GM19438 (cell line): ENCODE data around the gene NUP153.
A peak's percentile ranks its signal among the peaks of the same experiment; 100 is the strongest.
"Not testable (repeated sequence)": the region's sequence is repeated elsewhere in the genome, so short reads cannot be mapped to it uniquely, and the experiment has no call there.

Source experiments
- ATAC-seq: cut with Tn5 transposase; IDR thresholded peaks from one replicate; pipeline ENCODE4 v1.9.1; 2021; ENCODE audit warnings: low read depth; ENCODE audit not compliant: unreplicated experiment

The NUP153 gene

DNA sequence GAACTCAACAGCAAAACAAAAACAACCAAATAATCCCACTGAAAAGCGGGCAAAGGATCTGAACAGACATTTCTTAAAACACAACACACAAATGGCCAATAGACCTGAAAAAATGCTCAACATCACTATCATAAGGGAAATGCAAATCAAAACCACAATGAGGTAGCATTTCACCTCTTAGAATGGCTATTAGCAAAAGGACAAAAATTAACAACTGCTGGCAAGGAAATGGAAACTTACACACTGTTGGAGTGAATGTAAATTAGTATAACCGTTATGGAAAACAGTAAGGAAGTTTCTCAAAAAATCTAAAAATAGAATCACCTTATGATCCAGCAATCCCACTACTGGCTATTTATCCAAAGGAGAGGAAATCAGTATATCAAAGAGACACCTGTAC, 85.7 kb downstream of the NUP153 start:
- peak; percentile 60 for ATAC-seq

DNA sequence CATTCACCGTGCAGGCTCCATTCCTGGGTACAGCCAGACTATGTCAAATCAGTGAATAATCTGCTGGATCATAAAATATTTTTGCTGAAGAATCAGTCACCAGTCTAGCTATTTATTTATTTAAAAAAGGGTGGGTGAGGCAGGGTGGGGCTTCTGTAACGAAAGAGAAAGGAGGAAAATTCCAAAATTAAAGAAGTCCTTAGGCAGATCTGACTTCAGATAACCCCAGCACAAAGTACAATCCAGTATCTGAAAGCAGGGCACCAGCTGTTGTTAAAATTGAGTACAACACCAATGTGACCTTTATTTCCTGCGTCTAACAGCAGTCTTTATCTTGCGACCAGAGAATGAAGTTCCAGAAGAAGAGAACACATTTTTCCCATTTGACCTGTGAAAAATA, 90.9 kb downstream of the NUP153 start:
- no peak for ATAC-seq

DNA sequence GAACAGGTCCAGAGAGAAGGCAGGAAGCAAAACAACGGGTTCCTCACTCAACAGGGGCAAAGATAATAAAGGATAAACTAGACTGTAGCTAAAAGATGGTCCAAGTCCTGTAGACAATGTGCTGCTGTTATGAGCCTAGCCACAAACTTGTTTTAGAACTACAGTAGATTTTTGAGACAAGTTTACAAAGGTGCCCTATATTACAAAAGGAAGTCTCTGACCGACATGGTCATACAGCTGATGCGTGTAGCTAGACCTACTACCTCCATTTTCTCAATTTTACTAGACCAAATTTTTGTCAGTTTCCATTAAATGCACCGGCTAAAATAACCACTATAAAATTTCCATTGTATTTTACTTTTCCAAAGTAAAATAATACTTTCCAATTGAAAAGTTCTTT, 94.7 kb downstream of the NUP153 start:
- no peak for ATAC-seq

DNA sequence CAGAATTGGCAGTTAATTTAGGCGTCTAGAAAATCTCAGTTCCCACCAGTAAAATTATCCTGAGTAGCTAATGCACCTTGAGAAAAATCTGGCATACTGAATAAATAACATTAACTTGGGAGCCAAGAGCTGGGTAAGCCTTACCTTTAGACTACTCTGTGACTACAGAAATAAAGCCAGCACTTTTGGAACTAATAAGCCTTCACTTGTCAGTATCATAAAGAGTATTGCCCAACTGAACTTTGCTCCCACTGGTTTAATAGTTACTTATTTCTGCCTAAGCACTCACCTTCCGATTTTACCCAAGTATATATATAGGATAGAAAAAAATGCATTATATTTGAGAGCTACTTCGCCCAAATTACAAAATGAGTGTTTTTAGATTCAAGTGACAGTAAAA, 95.9 kb downstream of the NUP153 start:
- no peak for ATAC-seq

DNA sequence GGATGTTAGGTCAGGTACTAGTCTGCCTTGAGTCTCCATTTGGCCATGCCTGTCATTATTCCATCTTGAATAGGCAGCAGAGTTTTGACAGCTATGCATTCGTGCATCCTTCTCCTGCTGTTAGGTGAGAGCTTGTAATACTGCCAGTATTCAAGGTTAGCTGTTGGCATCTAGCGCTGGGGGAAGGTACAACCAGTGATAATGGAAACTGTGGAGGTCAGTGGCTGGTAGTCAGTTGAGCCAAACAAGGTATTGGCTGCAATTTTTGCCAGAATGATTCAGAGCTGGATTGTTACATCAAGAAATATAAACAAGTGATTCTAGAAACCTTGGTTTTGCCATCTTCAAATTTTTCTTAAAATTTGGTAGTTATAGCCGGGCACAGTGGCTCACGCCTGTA, 100.1 kb downstream of the NUP153 start:
- no peak for ATAC-seq

DNA sequence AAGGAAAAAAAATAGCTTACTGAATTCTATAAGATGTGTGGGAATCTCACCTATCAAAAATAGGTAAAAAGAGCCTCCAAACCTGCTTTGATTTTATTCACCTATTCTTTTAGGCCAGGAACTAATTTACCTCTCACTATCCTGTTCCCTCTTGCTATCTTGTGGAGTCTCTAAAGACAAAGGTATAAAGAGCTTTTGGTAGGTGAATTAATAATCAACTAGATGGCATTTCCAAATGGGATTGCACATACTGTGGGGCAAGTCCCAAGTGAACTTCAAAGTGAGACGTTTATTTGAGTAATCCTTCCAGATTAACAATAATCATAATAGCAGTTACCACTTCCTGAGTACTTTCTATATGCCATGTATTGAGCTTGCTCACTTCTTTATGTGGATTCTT, 103.8 kb downstream of the NUP153 start:
- ATAC-seq, result no peak

DNA sequence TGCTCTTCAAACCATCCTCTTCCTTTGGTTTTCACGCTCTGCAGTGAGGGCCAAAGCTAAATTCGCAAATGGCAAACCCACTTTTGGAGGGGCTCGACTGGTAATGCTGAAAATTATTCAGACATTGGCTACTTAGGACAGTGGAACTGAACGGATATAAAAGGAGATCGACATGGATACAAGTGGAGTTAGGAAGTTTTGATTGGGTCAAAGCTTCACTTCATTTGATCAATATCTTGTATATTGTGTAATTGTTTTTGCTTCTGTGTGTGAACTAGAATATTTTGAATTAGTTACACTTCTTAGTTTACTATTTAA, 105.4 kb downstream of the NUP153 start:
- ATAC-seq, result no peak

DNA sequence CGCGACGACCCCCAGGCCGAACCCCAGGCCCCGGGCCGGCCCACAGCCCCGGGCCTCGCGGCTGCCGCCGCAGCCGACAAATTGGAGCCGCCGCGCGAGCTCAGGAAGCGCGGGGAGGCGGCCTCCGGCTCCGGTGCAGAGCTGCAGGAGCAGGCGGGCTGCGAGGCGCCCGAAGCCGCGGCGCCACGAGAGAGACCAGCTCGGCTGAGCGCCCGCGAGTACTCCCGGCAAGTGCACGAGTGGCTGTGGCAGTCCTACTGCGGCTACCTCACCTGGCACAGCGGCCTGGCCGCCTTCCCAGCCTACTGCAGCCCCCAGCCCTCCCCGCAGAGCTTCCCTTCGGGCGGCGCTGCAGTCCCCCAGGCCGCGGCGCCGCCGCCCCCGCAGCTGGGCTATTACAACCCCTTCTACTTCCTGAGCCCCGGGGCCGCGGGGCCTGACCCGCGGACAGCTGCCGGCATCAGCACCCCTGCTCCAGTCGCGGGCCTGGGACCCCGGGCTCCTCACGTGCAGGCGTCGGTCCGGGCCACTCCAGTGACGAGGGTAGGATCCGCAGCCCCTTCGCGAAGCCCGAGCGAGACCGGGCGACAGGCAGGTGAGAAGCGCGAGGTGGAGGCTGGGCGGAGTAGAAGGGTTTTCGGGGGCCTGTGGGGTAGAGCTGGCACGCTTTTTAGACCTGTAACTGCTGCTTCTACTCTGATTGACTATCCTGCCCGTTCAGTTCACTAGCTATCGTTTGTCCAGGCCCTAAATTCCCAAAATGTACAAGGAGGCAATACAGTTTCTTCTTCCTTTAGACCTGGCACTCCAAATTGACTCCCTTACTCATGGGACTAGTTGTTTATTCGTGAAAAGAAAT, 106.0 kb downstream of the NUP153 start:
- peak; percentile 51 for ATAC-seq

DNA sequence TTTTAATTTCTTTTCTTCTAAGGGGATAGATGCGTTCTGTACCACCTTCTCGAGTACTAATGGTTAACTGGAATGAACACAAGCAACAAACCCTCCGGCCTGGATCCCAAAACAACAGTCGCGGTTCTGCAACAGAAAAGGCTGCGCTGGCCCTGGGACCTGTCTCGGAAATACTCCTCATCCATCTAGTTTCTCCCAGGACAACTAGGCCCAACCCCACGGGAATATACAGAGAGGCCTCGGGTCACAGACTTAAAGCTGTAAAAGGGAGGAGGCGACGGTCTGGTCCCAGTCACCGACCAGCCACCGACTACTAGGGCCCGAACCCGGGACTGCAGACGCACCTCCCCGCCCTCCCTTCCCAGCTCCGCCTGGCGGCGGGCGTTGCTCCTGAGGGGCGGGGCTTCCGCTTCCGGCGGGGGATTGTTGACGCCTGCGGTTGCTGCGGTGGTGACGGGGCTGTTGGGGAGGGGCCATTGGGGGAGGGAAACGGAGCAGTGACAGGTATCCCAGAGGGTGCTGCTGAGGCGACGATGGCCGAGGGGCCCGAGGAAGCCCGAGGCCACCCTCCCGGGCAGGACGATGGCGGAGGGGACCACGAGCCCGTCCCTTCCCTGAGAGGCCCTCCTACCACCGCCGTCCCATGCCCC, 106.7 kb downstream of the NUP153 start, which contains the start of gene FAM8A1:
Gene FAM8A1, plus strand, starts transcription at position 426 of the 650 bp plus-strand sequence. Its CDS starts 108 bp downstream, at position 534.
- peak; percentile 85 for ATAC-seq

DNA sequence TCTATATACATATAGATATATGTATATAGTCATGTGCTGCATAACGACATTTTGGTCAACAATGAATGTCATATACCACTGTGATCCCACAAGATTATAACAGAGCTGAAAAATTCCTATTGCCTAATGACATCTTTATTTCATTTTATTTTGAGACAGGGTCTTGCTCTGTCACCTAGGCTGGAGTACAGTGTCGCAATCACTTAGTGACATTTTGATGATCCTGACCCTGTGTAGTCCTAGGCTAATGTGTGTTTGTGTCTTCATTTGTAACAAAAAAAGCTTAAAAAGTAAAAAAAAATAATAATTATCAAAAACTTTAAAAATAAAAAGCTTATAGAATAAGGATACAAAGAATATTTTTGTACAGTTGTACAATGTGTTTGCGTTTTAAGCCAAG, 110.6 kb downstream of the NUP153 start:
- no peak for ATAC-seq

DNA sequence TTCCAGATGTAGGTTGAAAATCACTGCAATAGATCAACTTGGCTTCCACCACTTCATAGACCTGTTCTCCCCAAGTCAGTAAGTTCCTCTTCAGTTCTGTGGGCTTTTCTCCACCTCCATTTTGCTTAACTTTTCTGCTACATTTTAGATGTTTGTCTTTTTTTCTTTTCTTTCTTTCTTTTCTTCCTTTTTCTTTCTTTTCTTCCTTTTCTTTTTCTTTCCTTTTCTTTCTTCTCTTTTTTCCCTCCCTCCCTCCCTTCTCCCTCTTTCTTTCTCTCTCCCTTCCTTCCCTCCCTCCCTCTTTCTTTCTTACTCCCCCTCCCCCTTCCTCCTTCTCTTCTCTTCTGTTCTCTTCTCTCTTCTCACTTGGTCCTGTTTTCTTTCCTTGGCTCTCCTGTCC, 113.5 kb downstream of the NUP153 start:
- no peak for ATAC-seq

DNA sequence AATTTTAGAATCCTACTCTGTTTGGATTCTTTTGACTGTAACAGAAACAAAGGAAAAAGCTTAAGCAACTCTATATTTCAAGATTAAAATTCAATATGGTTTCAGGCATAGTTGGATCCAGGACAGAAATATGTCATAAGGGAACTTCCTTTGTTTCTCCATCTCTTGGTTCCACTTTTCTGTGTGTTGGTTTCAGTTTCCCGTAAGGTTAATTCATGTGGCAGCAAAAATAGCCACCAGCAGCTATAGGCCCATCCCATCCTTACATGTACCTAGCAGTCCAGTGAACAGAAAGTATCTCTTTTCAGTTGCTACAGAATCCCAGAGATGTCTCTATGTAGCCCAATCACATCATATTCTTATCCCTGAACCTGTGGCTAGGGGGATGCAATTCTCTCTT, 115.4 kb downstream of the NUP153 start:
- no peak for ATAC-seq

DNA sequence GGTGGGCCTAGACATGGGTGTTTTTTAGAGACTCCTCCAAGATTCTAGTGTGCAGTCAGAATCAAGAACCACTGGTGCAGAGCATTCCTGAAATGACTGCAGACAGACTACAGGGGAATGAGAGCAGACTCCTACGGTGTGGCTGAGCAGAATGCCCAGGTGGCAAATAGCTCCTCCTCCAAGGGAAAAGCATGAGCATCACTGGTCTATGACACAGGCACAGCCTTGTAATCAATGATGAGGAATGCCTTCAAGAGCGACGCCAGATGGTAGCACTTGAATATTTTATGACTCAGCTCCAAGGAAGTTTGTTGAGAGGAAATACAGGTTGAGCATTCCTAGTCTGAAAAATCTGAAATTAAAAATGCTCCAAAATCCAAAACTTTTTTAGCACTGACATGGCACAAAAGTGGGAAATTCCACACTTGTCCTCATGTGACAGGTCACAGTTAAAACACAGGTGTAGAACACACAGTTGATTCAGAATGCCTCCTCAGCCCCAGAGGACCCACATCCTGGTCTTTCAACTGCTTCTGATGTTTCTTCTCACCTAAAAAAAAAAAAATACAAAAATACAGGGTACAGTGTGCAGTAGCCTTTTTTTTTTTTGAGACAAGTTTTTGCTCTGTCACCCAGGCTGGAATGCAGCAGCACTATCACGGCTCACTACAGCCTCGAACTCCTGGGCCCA, 117.2 kb downstream of the NUP153 start:
- ATAC-seq, result peak; percentile 63

DNA sequence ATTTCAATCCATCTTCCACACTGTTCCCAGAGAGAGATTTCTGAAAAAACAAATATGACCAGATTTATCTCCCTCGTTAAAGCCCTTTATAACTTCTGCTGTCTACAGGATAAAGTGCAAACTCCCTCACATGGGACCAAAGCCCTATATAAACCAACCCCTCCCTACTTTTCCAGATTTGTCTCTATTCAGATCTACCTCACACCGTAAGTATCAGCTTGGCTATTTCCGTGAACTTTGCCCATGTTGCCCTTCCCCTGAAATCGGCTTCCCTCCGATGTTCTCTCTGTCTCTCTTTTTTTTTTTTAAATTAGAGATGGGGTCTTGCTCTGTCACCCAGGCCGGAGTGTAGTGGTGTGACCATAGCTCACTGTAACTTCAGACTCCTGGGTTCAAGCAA, 118.7 kb downstream of the NUP153 start:
- no peak for ATAC-seq

DNA sequence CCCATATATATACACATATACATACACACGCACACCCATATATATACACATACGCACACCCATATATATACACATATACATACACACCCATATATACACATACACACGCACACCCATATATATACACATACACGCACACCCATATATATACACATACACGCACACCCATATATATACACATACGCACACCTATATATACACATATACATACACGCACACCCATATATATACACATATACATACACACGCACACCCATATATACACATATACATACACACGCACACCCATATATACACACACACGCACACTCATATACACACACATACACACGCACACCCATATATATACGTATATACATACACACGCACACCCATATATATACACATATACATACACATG, 120.1 kb downstream of the NUP153 start:
- not testable (repeated sequence) for ATAC-seq

DNA sequence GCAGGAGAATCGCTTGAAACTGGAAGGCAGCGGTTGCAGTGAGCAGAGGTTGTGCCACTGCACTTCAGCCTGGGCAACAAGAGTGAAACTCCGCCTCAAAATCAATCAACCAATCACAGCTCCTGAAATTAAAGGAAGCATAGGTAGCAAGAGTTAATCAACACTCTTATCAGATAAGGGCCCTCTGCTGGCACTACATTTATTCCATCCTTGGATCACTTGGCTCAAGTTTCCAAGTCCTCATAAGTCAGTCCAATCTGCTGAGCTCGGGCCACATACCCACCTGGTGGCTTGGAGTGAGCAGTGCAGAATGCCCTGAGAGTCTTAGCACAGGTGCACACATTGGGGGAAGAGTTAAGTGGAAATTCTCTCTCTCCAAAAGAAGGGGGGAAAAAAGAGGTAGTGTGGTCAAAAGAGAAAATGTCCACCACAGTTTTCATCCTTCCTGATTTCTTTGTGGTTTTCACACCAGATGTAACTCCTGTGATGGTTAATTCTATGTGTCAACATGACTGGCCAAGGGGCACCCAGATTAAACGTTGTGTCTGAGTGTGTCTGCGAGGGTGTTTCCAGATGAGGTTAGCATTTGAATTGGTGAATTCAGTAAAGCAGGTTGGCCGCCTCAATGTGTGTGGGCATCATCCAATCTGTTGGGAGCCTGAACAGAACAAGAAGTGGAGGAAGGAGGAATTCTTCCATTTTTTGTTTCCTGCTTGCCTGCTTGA, 120.8 kb downstream of the NUP153 start:
- no peak for ATAC-seq

DNA sequence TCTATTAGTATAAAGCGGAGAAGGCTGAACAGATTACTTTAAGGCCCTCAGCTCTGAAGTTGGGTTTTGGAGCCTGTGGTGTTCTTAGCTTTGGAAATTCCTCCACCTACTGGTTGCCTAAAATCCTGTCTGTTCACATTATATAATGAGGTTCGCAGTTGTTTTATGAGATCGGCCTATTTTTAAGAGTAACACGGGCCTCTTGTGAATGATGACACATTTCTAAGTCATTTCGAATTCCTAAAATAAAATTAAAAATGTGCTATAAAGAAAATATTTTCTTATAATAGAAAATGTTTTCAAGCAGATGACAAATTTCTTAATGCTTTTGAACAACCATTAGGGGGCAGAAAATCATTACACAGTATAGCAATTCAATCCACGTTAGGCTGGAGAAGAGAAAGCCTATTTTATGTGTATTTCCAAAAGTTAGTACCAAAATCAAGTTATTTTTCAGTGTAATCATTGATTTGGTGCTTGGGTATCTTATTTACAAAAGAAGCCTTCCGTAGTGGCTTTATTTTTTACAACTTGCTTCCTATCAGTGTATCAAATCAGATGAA, 122.4 kb downstream of the NUP153 start:
- ATAC-seq, result peak; percentile 52

DNA sequence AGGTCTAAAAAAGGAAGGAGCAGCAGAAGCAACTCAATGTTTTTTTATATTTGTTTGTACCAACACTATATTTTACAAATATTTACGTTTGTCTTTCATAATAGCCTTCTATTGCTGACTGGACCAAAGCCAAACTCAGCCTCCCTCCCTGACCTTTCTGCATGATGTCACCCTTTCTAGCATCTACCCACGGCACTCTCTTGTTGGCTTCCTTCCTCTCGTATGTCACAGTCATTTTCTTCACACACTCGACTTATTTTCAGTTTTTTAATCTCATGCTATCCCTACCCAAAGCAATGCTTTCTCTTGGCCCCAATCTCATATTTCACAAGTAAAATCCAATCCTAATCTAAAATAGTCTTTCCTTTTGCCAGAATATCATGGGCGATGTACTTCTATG, 122.9 kb downstream of the NUP153 start:
- no peak for ATAC-seq

DNA sequence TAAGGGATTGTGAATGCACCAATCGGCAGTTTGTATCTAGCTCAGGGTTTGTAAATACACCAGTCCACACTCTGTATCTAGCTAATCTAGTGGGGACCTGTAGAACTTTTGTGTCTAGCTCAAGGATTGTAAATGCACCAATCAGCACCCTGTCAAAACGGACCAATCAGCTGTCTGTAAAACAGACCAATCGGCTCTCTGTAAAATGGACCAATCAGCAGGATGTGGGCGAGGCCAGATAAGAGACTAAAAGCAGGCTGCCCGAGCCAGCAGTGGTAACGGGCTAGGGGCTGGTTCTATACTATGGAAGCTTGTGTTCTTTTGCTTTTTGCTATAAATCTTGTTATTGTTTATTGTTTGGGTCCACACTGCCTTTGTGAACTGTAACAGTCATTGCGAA, 125.4 kb downstream of the NUP153 start:
- not testable (repeated sequence) for ATAC-seq

DNA sequence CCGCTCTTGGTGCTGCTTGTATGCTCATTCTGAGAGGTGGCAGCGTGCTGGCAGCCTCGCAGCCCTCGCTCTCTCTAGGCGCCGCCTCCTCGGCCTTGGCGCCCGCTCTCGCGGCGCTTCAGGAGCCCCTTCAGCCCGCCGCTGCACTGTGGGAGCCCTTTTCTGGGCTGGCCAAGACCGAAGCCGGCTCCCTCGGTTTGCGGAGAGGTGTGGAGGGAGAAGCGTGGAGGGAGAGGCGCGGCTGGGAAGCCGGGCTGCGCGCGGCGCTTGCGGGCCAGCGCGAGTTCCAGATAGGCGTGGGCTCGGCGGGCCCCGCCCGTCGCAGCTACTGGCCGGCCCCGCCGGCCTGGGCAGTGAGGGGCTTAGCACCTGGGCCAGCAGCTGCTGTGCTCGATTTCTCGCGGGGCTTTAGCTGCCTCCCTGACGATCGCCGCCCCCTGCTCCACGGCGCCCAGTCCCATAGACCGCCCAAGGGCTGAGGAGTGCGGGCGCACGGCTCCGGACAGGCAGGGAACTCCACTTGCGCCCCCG, 126.1 kb downstream of the NUP153 start:
- peak; percentile 67 for ATAC-seq
